RWPE2 (cell line): ENCODE results near the gene DLG2.

ENCODE experiments used
- ATAC-seq: fragments of 200-7000 bp; cut with Tn5 transposase; 3 replicates; pipeline ENCODE4 v1.9.1; 2021; ENCODE audit warnings: low read depth
- DNase-seq: peaks from one replicate; pipeline ENCODE4 v3.0.0-alpha.2; 2020; ENCODE audit warnings: low spot score
- H3K27ac ChIP-seq: fragments of 450-650 bp; 2 replicates; pipeline ENCODE4 v1.5.1; 2017; ENCODE audit warnings: mild to moderate bottlenecking; ENCODE audit not compliant: poor library complexity, severe bottlenecking
- H3K27me3 ChIP-seq: fragments of 250-450 bp; sonication (Bioruptor Pico); 2 replicates; pipeline ENCODE4 v1.5.1; 2021; ENCODE audit warnings: mild to moderate bottlenecking, moderate library complexity; ENCODE audit not compliant: insufficient read depth, poor library complexity, severe bottlenecking
- H3K36me3 ChIP-seq: fragments of 250-450 bp; sonication (Bioruptor Pico); 2 replicates; pipeline ENCODE4 v1.5.1; 2020; ENCODE audit warnings: low read depth, mild to moderate bottlenecking, moderate library complexity
- H3K4me1 ChIP-seq: fragments of 250-450 bp; sonication (Bioruptor Pico); 2 replicates; pipeline ENCODE4 v1.5.1; 2021; ENCODE audit warnings: mild to moderate bottlenecking, moderate library complexity; ENCODE audit not compliant: insufficient read depth, poor library complexity, severe bottlenecking
- H3K4me3 ChIP-seq: fragments of 250-450 bp; sonication (Bioruptor Pico); 2 replicates; pipeline ENCODE4 v1.5.1; 2021; ENCODE audit warnings: mild to moderate bottlenecking, moderate library complexity; ENCODE audit not compliant: severe bottlenecking
- H3K9me3 ChIP-seq: fragments of 250-450 bp; sonication (Bioruptor Pico); 2 replicates; pipeline ENCODE4 v1.5.1; 2021; ENCODE audit warnings: mild to moderate bottlenecking, moderate library complexity; ENCODE audit not compliant: severe bottlenecking
- TF ChIP-seq, protein P1 (sequence below): fragments of 450-650 bp; IDR thresholded peaks from one replicate; pipeline ENCODE4 v1.5.1; 2017; ENCODE audit warnings: mild to moderate bottlenecking, moderate library complexity; ENCODE audit not compliant: poor library complexity, severe bottlenecking

DLG2 gene

GRCh38 chr11:85634747-85635146 lies 7.6 kb upstream of the DLG2 start:
- Histone ChIP-seq H3K27me3 (no peaks in the 10 kb centered on the region), H3K36me3 (peaks cover 51% of the 10 kb centered on the region), H3K9me3 (no peaks in the 10 kb centered on the region), H3K4me3 (no peak overlapping the region), H3K27ac (no peak overlapping the region), H3K4me1 (peaks cover 3% of the 10 kb centered on the region)
- DNase-seq (no peak), ATAC-seq (no peak)
- TF ChIP-seq, protein P1, sequence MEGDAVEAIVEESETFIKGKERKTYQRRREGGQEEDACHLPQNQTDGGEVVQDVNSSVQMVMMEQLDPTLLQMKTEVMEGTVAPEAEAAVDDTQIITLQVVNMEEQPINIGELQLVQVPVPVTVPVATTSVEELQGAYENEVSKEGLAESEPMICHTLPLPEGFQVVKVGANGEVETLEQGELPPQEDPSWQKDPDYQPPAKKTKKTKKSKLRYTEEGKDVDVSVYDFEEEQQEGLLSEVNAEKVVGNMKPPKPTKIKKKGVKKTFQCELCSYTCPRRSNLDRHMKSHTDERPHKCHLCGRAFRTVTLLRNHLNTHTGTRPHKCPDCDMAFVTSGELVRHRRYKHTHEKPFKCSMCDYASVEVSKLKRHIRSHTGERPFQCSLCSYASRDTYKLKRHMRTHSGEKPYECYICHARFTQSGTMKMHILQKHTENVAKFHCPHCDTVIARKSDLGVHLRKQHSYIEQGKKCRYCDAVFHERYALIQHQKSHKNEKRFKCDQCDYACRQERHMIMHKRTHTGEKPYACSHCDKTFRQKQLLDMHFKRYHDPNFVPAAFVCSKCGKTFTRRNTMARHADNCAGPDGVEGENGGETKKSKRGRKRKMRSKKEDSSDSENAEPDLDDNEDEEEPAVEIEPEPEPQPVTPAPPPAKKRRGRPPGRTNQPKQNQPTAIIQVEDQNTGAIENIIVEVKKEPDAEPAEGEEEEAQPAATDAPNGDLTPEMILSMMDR: no peak

DNA sequence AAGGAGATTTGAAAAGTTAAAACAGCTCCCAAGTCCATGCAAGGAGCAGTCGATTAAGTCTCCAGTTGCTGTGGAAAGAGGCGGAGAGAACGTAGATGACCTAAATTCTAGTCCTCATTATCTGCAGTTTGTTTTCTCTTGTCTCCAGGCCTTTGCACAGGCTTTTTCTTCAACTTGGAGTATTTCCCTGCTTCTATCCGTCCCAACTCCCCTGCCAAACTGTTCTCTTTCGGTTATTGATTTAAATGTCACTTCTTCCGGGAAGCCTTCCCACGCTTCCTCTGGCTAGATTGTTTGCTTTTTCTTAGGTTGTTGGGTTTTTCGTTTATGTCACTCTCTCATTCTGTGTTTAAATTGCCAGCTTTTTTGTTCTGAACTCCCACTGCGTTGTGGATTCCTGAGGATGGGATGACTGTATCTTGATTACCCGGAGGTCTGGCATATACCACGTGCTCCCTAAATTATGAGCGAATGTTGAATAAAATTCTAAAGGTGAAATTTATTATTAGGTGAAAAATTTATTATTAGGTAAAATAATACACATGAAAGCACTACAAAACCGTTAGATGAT lies 1.7 kb upstream of the DLG2 start:
- H3K27ac ChIP-seq: peak overlapping the region; percentile 38
- DNase-seq (no peak), ATAC-seq (peak; percentile 1; the same call in 2 of the 3 replicates)
- H3K9me3 ChIP-seq: no peaks in the 10 kb centered on the region
- H3K4me1 ChIP-seq: peaks cover 10% of the 10 kb centered on the region
- no peaks in the 10 kb centered on the region for H3K27me3 ChIP-seq
- TF ChIP-seq, protein P1: no peak
- peak overlapping the region; percentile 61 for H3K4me3 ChIP-seq
- peaks cover 27% of the 10 kb centered on the region for H3K36me3 ChIP-seq

GRCh38 chr11:85627998-85628770 lies 1.0 kb upstream of the DLG2 start, which contains the start of gene TMEM126B:
Gene TMEM126B, plus strand, starts transcription at chr11:85628593. Its CDS starts 15 bp downstream, at chr11:85628608.
- no peaks in the 10 kb centered on the region for H3K27me3 ChIP-seq
- peak within 1 kb of the TSS; percentile 61 for H3K4me3 ChIP-seq
- peak; percentile 98 for ATAC-seq
- DNase-seq: peak; percentile 97
- TF ChIP-seq, protein P1: no peak
- no peaks in the 10 kb centered on the region for H3K9me3 ChIP-seq
- peaks cover 23% of the 10 kb centered on the region for H3K36me3 ChIP-seq
- H3K27ac ChIP-seq: peak within 1 kb of the TSS; percentile 38
- peaks cover 10% of the 10 kb centered on the region for H3K4me1 ChIP-seq

DNA sequence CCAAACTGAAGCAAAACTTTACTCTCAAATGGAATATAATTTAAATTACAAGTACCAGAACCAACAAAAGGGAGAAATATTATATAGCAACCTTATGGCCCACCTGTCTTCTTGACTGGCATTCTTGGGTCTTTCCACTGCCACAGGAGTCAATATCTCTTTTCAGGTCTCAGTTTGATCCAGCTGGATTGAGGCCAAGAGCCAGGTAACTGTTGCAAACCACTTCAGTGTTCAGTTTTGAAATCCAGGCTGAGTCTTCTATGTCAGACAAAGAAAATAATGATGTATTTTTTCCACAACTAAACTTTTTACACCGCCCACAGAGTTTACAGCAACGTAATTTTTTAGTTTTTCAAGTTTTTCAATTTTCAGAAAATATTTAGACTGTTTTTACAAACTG lies 648 bp downstream of the DLG2 start:
- Histone ChIP-seq H3K9me3 (no peaks in the 10 kb centered on the region), H3K27me3 (no peaks in the 10 kb centered on the region), H3K27ac (no peak overlapping the region), H3K4me3 (no peak overlapping the region), H3K4me1 (peaks cover 10% of the 10 kb centered on the region), H3K36me3 (peaks cover 6% of the 10 kb centered on the region)
- no peak for DNase-seq
- TF ChIP-seq, protein P1: no peak
- no peak for ATAC-seq

DNA sequence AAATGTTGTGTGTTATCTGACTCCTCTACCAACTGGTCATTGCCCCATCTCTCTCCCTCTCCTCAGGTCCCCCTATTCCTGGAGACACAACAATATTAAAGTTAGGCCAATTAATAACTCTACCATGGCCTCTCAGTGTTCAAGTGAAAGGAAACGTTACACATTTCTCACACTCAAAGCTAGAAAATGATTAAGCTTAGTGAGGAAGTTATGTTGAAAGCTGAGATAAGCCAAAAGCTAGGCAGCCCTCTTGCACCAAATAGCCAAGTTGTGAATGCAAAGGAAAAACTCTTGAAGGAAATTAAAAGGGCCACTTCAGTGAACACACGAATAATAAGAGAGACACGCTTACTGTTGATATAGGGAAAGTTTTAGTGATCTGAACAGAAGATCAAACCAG lies 6.9 kb downstream of the DLG2 start:
- ATAC-seq: no peak
- Histone ChIP-seq H3K27me3 (no peaks in the 10 kb centered on the region), H3K4me3 (no peak overlapping the region), H3K9me3 (no peaks in the 10 kb centered on the region), H3K4me1 (no peaks in the 10 kb centered on the region), H3K27ac (no peak overlapping the region), H3K36me3 (no peaks in the 10 kb centered on the region)
- TF ChIP-seq, protein P1: no peak
- DNase-seq: no peak
